Left ventricle myocardium superior (tissue), 1 donor: ENCODE results near the gene HNF4A. TPM values are rescaled to one million over a fixed set of nuclear protein-coding genes. Genes with fewer than 3 reads are reported as not detected.
A peak's percentile ranks its signal among the peaks of the same experiment; 100 is the strongest.
"Not testable (repeated sequence)": the region's sequence is repeated elsewhere in the genome, so short reads cannot be mapped to it uniquely, and the experiment has no call there.

Experiments
- ATAC-seq: fragments of 200-7000 bp; cut with Tn5 transposase; one replicate; pipeline ENCODE4 v1.9.1; 2020; ENCODE audit warnings: mild to moderate bottlenecking, moderate library complexity
- DNase-seq: peaks from one replicate; pipeline ENCODE4 v3.0.0-alpha.2; 2020
- intact Hi-C: fragments of 100-400 bp; cut with micrococcal nuclease; formaldehyde crosslinking; loops from one replicate; pipeline ENCODE4 v1.11.0; 2022
- total RNA-seq: library from RNA; stranded (reverse); fragmentation: NEBNext Ultra II Directional; extraction: Animal tissue kit (Norgen Biotek cat#: 25700); gene quantifications from one replicate; pipeline ENCODE4 v1.2.1, GENCODE V29; 2021
- donor health status: DM: no; HTN: yes; CAD: no; lungs with severe emphysema.

Gene HNF4A
- total RNA-seq, 1 donor from 2014 or later = not detected

DNA sequence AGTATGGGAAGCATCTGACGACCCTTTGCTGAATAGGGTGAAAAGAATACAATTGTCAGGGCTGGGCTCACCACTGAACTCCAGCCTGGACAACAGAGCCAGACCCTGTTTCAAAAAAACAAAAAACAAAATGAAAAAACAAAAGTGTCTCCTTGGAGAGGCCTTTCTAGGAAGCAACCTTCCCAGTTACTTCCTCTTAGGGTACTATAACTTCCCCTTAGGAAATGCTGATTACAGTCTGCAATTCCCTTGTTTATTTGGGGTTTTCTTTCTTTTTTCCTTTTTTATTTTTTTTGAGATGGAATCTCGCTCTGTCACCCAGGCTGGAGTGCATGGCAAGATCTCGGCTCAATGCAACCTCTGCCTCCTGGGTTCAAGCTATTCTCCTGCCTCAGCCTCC lies 99.6 kb downstream of the HNF4A start:
- intact Hi-C loops = no loop called here
- ATAC-seq = no peak

GRCh38 chr20:44456611-44457010 lies 101.1 kb downstream of the HNF4A start:
- ATAC-seq (no peak), DNase-seq (no peak)
- intact Hi-C loops = no loop called here

More for the DNA sequence above, 99.6 kb downstream of the HNF4A start:
- no peak for DNase-seq

GRCh38 chr20:44457016-44457415 lies 101.5 kb downstream of the HNF4A start:
- DNase-seq (no peak), ATAC-seq (no peak)
- intact Hi-C loops = no loop called here

DNA sequence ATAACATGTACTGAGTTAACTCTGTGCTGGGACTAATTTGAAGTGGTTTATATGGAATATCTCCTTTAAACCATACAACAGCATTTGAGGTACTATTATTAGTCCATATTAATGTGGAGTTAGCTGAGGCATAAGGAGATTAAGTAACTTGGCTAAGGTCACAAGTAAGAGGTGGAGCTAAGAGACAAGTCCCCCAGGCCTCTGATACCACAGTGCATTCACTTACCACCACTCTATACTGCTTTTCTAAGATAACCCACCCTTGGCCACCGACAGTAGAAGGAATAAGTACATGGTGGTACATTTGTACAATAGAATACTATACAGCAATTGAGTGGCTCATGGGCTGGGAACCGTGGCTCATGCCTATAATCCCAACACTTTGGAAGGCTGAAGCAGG lies 103.8 kb downstream of the HNF4A start:
- DNase-seq (no peak), ATAC-seq (no peak)
- intact Hi-C loops = no loop called here

- no peak for DNase-seq
- intact Hi-C loops = loop anchor here (10.0 kb wide), 1 partner anchor 246 kb away; the partner anchor contains the start of gene OSER1
- no peak for ATAC-seq
Observed at GRCh38 chr20:44460795-44461141, 105.3 kb downstream of the HNF4A start.

GRCh38 chr20:44461142-44461802 lies 105.8 kb downstream of the HNF4A start:
- intact Hi-C loops = loop anchor here (10.0 kb wide), 1 partner anchor 246 kb away; the partner anchor contains the start of gene OSER1
- no peak for ATAC-seq
- DNase-seq = no peak

DNA sequence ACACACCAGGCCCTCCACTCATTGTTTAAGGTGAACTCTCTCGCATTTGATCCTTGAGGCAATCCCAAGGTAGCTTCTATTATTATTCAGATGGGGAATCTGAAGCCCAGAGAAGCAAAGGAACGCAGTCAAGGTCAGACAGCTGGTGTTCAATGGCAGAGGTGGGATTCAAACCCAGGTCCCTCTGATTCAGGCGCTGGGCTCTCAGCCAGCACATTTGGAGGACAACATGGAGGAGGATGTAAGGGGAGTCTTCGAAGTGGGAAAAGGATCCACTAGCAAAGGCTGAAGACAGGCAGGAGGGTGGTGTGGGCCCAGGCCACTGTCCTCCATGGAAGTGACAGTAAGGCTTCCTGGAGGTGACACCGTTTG lies 106.3 kb downstream of the HNF4A start:
- intact Hi-C loops = loop anchor here (10.0 kb wide), 1 partner anchor 247 kb away; the partner anchor contains the start of gene OSER1
- DNase-seq = no peak
- no peak for ATAC-seq

- intact Hi-C loops = loop anchor here (10.0 kb wide), 1 partner anchor 249 kb away; the partner anchor contains the start of gene OSER1
- DNase-seq (no peak), ATAC-seq (no peak)
Observed at GRCh38 chr20:44463466-44463865, 108.0 kb downstream of the HNF4A start.

- no peak for ATAC-seq
- intact Hi-C loops = loop anchor here (10.0 kb wide), 1 partner anchor 250 kb away; the partner anchor contains the start of gene OSER1
- no peak for DNase-seq
Observed at GRCh38 chr20:44464514-44464913, 109.0 kb downstream of the HNF4A start.

GRCh38 chr20:44465001-44465560 lies 109.6 kb downstream of the HNF4A start:
- DNase-seq (no peak), ATAC-seq (no peak)
- intact Hi-C loops = loop anchor here (10.0 kb wide), 1 partner anchor 250 kb away; the partner anchor contains the start of gene OSER1

GRCh38 chr20:44467289-44467883 lies 111.9 kb downstream of the HNF4A start:
- ATAC-seq (peak; percentile 85), DNase-seq (peak; percentile 58)
- intact Hi-C loops = loop anchor here (10.0 kb wide), 1 partner anchor 253 kb away; the partner anchor contains the start of gene OSER1

DNA sequence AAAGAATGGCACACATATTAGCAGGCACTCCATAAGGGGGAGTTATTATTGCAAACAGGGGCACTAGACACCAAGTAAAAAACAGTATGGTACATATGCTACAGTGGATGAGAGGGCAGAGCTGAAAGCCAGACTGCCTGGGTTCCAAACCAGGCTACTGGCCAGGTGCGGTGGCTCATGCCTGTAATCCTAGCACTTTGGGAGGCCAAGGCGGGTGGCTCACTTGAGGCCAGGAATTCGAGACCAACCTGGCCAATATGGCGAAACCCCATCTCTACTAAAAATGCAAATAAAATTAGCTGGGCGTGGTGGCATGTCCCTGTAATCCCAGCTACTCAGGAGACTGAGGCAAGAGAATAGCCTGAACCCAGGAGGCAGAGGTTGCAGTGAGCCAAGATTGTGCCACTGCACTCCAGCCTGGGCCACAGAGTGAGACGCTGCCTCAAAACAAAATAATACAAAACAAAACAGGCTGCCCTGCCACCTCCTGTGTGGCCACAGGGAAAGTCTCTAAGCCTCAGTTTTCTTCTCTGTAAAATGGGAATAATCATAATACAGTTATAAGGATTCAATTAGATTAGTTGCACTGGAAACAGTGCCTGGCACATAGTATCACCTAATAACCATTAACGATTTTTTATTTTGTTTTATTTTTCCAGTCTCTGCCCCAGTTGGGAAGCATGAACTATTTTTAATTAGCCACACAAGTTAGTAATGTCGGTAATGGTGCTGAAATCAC lies 112.7 kb downstream of the HNF4A start:
- ATAC-seq = no peak
- intact Hi-C loops = loop anchor here (10.0 kb wide), 1 partner anchor 253 kb away; the partner anchor contains the start of gene OSER1
- DNase-seq = no peak

GRCh38 chr20:44470327-44470726 lies 114.8 kb downstream of the HNF4A start:
- intact Hi-C loops = no loop called here
- ATAC-seq (no peak), DNase-seq (no peak)

DNA sequence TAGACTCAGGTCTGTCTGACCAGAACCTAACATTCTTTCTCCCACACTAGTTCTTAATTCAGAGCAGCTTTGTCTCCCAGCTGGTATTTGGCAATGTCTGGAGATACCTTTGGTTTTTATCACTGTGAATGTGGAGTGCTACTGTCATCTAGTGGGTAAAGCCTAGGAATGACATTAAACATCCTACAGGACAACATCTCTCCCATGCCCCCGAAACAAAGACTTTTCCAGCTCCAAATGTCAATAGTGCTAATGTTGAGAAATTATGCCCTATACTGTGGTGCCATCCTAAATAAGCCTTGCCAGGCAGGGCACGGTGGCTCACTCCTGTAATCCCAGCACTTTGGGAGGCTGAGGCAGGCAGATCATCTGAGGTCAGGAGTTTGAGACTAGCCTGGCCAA lies 116.0 kb downstream of the HNF4A start:
- ATAC-seq (no peak), DNase-seq (no peak)
- intact Hi-C loops = no loop called here

- ATAC-seq, DNase-seq, intact Hi-C loops: not testable (repeated sequence)
Observed at GRCh38 chr20:44472283-44472682, 116.8 kb downstream of the HNF4A start.

GRCh38 chr20:44475372-44475693 lies 119.8 kb downstream of the HNF4A start:
- peak; percentile 3 for ATAC-seq
- intact Hi-C loops = no loop called here
- DNase-seq = no peak

GRCh38 chr20:44475694-44476560 lies 120.4 kb downstream of the HNF4A start, which contains the start of gene TTPAL:
TTPAL (plus strand) TSS chr20:44475874; CDS start chr20:44480000, 4,126 bp downstream.
- ATAC-seq (peak; percentile 98), DNase-seq (peak; percentile 95)
- intact Hi-C loops = no loop called here

DNA sequence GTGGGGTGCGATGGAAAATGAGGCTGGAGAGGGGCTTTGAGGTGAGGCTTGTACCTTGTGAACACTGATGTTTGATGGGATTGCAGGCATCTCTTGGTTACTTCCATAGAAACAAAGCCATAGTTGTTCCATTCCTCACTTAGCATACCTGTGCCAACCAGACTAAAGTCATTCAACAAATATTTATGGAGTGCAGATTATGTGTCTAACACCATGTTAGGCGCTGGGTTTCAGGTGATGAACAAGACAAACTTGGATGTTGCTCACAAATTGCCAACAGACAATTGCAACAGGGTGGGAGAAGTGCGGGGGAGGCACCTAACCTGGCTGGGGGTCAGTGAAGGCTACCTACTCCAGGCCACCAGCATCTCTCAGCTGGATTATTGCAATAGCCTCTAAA lies 121.7 kb downstream of the HNF4A start:
- DNase-seq (no peak), ATAC-seq (no peak)
- intact Hi-C loops = no loop called here

- no peak for ATAC-seq
- DNase-seq = no peak
- intact Hi-C loops = no loop called here
Observed at GRCh38 chr20:44478206-44478605, 122.7 kb downstream of the HNF4A start.
